DMS53 treated with DMSO at 0.1 percent for 48 hours (cell line): ENCODE measurements around the gene STYXL1.

ENCODE experiments used
- DNase-seq: peaks from one replicate; lab custom pipeline; 2025; ENCODE audit not compliant: unreplicated experiment; lab: John Stamatoyannopoulos, UW

The STYXL1 gene

DNA sequence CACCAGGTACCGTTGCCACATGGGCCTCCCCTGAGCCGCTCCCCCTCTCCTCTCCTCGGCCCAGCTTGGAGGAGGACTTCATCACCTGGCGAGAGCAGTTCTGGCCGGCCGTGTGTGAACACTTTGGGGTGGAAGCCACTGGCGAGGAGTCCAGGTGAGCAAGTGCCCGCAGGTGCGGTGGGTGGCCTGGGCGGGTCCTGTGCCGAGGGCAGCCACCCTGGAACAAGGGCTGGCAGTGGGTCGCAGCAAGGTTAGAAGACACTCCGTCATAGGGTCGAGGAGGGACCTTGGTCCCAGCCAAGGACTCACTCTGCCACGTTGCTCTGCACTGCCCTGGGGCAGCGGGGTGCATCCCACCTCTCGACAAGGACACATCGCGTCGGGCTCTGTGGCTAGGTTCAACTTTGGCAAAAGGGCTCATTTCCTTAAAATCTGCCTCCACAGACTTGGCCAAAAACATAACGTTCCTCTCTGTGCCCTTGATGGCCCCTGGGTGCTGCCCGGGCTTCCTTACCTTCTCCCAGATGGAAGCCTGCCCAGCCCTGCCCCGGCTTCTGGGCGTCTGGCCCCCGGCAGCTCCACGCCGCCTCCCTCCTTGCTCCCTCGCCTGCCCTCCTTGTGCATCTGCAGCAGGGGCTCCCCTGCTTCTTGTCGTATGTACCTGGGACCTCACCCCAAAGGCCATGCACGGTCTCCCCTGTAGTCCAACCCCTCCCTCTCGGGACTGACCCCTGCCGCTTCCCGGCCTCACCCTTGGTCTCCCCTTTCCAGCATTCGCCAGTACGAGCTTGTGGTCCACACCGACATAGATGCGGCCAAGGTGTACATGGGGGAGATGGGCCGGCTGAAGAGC lies 66.1 kb downstream of the STYXL1 start:
- DNase-seq: no peak

DNA sequence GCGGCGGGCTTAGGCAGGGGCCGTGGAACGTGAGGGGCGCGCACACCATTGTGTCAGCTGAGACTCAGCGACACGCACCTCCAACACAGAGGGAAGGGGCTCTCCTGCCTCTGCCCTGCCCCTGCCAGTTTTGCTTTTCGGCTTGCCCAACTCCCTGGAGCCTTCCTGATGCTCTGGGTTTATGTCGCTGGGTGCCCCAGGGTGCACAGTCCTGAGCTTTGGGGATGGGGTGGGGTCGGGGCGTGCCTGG lies 66.7 kb downstream of the STYXL1 start:
- no peak for DNase-seq

DNA sequence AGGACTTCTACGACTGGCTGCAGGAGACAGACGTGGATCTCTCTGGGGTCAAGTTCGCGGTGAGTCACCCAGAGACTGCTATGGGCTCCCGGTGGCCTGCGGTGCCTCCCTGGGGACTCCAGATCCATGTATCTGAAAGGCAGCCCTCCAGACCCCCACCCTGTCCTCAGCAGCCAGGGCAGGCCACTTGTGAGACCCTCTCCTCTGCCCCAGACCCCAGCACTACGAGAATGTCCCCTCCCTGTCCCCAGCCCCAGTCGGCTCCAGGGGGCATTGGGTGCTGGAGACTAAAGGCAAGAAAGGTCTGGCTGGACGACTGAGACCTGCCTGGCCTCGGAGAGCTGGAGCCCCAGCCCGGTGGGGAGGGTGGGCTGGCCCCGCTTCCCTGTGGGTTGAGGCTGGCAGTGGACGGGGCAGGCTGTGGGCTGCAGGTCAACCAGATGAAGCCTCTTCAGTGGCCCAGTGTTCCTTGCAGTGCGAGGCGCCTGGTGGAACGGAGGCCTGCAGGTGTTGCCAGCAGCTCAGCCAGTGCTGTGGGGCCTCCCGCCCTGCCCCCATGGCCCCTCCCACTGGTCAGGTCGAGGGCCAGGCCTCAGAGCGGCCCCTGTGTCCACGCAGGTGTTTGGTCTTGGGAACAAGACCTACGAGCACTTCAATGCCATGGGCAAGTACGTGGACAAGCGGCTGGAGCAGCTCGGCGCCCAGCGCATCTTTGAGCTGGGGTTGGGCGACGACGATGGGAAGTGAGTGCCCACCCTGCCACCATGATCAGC lies 67.2 kb downstream of the STYXL1 start:
- DNase-seq: no peak

DNA sequence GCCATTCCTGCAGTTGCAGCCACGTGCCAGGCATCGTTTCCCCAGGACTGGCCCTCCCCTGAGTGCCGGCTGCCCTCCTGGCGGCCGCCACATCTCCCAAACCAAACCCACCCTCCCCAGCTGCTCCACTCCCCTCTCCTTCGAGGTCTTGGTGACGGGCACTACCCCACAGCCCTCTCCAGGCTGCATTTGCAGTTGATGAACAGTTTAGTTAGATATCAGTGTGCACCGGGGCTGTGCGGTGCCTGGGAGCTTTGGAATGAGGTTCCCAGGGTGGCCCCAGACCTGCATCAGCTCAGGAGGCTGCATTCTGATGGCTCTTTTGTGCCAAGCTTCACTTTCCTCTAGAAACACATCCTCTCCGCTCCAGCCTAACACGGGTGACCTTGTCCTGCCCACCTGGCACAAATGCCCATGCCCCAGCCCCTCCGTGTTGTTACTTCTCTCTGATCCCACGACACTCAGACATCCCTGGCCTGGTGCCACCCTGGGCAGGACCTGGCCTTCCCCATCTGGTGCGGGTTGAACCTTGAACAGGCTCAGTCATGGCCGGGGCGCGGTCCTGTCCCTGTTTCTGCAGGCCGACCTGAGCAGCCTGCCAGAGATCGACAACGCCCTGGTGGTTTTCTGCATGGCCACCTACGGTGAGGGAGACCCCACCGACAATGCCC lies 67.9 kb downstream of the STYXL1 start:
- DNase-seq: no peak

DNA sequence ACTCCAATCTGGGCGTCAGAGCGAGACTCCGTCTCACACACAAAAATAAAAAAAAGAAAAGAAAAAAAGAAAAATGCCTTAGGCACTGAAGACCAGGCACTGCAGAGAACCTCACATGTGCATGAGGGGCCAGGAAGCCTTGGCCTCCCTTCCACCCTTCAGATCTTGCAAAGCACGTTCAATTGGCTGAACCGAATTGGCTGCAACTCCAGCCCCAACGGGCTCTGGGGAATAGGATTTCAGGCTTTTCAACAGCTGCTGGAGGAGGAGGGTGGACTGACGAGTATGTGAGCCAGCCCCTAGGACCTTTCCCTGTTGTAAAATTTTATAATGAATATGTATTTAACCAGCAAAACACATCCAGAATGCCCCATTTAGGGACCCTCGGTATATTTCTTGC lies 70.1 kb downstream of the STYXL1 start:
- no peak for DNase-seq

DNA sequence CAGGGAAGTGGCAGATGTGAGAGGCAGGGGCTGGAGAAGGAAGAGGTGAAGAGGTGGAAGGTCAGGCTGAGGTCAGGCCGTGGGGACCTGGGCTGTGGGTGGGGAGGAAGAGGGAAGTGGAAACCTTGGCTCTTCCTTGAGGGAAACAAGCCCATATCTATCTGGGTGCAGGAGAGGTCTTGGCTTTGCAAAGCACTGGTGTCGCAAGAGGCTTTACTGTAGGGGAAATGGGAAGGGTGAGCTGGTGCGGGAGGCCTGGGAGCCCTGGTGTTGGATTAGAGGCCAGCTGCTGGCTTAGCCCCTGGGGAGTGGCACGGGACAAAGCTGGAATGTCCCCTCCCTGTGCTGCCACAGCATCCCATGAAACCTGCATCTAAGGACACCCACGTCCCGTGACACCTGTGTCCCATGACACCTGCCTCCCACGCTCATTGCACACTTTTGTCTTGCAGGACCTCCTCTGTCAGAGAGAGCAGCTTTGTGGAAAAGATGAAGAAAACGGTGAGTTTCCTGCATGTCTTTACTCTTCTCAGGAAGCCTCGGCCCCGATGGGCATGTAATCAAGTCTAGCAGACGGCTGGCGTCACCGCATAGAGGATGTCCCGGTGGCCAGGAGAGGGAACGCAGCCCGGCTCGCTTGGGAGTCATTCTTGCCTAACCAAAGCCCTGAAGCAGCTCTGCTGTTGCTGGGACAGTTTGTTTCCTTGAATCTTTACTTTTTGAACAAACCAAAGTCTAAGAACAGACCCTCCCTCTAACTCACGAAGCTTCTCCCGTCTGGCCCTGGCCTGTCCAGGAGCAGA lies 75.6 kb downstream of the STYXL1 start:
- DNase-seq: no peak

DNA sequence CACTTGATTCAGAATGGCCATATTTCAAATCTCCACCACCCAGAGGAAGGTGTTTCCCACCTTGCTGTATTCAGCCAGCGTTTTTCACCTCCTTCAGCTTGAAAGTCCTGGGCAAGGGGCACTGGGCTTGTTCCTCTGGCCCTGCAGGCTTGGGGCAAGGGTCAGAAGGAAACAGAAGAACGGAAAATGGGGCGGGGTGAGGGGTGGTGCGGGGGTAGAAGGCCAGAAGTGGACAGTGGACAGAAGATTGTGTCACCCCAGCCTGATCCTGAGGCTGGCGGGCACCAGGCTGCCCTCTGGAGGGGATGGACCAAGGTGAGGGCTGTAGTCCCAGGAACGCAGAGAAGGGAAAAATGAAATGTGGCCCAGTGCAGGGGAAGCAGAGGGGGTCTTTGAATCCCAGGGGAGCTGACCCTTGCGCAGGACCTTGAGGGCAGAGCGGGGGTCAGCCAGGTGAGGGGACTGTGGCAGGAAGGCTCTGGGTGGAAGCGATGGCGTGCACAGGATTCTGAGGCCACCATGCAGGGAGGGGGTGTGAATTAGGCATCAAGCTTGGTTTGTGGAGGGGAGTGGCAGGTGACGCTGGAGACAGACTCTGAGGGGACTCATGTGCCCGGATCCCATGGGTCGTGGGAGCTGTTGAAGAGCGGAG lies 76.4 kb downstream of the STYXL1 start:
- no peak for DNase-seq

DNA sequence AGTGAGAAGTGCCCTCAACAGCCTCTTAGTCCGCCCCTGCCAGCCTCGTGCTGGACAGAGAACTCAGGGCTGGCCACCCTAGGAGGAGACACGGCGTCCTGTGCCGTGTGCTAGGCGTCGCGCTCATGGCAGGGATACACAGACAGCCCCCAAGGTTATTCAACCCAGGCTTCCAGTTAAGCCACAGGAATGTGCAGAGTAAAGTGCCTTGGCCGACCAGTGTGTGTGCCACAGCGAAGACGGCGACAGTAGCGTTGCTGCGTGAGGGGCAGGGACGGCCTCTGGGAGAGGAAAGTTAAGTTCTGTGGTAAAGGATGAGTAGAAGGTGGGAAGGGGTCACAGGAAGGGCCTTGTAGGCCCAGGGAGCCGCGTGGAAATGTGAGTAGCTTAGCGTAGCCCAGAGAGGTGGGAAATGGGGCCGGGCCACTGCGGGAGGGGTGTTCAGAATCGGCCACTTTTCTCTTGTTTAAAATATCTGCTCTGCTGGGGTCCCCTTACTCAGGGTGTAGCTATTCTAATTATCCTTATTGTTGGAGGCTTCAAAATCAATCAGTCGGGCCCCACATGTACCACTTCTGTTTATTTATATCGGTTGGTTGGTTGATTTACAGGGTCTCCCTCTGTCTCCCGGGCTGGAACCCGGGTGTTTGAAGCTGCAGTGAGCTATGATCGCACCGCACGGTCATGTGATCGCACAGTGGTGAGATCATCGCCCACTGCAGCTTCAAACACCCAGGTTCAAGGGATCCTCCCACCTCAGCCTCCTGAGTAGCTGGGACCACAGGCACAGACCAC lies 77.9 kb downstream of the STYXL1 start:
- no peak for DNase-seq

DNA sequence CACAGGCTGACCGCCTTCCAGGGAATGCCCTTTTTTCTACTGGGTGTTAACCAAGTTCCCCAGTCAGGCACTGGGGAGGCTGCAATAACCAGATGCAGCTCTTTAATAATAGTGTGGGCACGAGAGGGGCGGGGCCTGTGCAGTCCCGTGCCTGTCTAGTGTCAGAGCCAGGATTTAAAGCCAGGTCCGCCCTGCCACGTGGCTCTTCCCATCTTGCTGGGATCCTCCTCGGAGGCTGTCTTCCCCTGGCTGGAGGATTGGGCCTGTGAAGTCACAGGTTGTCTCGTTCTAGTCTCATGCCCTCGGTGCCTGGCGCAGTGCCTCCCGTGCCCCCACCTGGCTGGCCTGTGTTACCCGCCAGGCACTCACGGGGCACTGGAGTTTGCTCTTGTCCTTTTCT lies 78.6 kb downstream of the STYXL1 start:
- DNase-seq: no peak

DNA sequence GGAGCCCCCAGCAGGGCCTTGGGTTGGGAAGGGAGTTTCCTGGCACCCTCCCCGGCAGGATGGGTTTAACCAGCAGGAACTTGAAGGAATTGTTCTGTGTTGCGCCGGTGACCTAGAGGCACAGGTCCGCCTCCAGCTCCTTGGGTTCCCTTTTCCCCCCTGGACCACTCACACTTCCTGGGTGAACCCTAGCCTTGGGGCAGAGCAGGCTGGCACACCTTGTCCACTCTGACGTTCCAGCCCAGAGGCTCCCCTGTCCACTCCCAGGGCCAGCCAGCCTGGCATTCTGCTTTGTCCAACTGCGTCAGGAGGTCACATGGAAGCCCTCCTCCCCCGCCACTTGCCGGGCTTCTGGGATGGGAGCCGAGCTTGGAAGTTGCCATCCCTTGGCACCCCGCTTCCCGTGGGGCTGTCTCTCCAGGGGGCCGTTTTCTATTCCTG lies 79.2 kb downstream of the STYXL1 start:
- DNase-seq: no peak

DNA sequence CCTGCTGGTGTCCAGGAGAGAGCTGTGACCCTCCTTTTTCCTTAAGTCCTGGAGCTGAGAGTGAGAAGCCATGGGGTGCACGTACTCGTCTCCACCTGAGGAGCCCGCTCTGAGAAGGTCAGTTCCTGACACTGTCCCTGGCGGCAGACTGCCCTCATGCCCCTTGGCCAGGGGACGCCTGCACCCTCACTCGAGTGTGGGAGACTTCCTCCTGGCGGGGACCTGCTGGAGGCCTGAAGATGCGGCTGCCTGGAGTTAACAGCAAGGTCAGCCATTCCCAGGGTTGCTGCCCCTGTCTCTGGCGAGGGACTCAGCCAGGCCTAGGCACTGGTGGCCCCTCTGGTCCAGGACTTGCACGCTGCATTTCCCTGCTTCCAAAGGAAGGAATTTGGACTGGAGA lies 79.8 kb downstream of the STYXL1 start:
- DNase-seq: no peak

DNA sequence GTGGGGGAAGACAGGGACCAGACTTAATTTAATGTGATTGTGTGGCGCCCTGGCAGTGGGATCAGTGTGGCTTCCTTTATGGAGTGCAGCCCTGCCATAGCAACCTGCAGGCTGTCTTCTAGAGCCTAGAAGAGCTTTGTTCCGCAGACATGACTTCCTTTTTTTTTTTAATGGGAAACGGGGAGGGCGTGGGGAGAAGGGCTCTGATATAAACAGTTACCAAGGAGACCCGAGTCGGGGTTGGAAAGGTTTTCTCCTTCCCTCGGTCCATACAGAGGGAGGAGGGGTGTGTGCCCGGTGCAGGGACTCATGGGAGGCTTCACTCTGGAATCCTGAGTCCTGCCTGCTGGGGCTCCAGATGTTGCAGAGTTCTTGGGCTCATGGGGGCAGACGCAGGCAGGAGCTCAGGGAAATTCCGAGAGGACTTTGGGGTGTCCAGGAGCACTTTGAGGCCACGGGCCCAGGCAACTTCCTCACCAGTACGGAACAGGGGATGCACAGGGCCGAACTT lies 80.3 kb downstream of the STYXL1 start:
- no peak for DNase-seq

DNA sequence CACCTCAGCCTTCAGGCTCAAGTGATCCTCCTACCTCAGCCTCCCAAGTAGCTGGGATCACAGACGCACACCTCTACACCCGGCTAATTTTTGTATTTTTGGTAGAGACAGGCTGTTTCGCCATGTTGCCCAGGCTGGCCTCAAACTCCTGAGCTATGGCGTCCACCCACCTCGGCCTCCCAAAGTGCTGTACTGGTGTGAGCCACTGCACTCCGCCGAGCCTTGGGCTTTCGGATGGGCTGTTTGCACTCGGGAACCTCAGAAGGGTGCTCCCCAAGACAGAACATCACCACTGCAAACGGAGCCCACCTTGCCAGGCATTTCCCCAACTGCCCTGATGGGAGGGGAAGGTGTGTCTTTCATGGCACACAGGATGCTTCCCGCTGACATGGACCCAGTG lies 80.7 kb downstream of the STYXL1 start:
- no peak for DNase-seq

DNA sequence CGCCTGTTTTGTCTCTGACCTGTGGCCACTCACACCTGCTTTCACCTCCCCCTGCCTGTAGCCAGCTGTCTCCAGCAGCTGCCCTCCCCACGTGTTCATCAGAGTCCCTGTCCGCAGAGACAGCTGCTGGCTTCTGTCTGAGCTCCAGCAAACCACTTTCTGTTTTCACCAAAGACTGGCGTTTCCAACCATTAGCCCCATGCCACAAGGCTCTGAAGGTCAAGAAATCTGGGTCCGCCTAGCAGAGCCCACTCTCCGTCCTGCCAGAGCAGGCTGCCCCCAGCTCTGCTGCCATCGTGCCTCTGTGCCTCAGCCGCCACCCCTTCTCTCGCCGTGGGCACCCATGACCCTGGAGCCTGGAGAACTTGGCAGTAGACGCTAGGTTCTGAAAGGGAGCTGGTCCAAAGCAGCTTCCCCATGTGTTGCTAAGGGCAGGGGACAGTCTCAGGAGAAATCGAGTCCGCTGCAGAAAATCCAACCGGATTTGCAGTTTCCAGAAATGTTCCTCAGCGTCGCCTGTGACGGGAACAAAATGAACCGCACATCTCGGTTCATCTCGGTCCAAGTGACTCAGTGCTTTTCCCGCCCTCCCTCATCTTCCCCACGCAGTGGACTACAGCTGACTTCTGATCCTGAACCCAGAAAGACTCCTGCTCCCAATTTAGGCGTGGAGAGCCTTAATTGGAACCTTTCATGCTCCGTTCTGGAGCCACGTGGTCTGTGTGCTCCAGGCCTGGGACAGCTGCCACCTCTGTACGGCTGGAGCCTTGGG lies 81.4 kb downstream of the STYXL1 start:
- peak; percentile 94 for DNase-seq

DNA sequence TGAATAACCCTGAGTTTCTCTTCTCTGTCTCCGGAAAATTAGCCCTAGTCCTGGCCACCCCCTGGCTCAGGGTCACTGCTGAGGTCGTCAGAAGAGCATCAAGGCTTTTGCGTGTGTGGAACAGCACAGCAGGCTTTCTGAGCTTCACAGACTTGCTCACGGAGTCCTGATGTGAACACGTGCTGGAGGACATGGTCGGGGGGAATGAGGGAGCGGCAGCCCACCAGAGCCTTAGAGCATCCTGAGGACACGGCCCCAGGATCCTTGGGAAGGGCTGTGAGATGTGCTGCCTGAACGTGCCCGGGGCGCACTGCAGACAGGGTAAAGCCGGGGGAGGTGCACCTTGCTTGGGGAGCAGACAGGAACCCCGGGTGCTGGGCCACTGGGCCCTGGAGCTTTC lies 82.2 kb downstream of the STYXL1 start:
- no peak for DNase-seq

DNA sequence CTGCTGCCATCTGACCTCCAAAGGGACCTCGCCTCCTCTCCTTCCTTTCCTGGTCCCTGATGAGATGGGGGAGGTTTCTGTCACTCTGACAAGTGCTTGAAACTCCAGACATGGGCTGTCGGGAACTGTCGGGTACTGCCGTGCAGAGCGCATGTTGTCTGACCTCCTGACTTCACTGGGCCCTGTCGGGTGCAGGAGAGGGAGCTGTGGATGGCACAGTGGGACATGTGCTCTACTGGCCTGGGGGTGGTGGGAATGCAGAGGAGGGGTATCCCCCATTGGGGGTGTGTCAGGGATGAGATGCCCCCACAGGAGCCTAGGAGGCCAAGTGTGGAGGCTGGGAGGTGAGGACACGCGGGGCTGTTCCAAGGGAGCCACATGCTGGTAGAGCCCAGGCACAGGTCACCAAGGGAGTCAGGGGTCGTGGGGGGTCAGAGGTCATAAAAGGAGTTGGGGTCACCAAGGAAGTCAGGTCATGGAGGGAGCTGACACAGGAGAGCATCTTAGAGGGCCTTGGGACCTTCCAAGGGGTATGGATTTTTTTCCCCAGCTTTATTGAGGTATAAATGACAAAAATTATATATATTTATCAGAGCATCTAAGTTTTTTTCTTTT lies 84.3 kb downstream of the STYXL1 start:
- no peak for DNase-seq

DNA sequence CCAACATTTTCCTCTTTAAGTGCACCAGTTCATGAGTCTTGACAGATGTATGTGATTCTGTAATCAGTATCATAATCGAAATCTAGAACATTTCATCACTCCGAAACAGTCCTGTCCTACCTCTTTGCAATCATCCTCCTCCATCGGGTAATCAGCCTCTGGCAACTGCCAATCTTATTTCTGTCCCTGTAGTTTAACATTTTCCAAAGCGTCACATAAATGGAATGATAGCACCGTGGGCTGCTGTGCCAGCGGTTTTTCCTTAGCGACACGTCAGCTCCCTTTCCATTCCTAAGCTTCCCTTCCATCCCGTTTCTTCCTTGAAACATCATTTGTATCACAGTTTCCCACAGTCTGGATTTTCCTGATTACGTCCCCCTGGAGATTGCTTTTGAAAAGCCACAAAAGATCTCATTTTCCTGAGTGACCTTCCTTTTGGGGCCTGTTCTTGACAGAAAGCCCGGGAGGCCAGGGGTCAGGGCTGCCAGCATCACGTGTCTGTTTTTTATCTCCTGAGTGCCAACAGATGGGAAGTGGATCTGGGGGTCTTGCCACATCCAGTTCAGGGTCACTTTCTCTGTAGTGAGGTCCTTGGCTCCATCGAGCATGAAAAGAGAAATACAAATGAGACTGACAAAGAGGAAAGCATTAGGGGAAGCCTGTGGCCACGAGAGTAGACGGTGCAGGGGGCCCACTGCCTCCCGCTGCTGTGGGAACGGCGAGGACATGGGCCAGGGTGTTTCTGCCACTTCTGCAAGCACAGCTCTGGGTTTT lies 85.0 kb downstream of the STYXL1 start:
- no peak for DNase-seq

DNA sequence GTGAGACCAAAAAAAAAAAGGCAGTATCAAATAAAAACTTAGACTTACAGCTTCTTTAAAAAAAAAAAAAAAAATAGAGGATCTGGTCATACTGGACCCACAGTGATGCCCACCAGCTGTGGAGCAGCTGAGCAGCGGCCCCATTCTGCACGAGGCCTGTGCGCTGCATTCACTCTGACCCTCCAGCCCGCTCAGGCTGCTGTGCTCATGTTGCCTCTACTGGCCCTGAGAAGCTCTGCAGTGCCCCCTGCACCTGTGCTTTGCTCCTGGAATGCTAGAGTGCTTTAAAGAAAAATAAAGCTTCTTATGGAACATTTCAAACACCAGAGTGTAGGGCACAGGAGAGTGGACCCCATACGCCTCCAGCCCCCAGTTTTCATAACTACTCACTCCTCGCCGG lies 86.6 kb downstream of the STYXL1 start:
- DNase-seq: no peak
